Fibroblast of mammary gland (primary cell): ENCODE data around the gene SLC22A5.
A peak's percentile ranks its signal among the peaks of the same experiment; 100 is the strongest.

Source experiments
- DNase-seq: peaks from one replicate; pipeline ENCODE4 v3.0.0-alpha.2; 2010; ENCODE audit warnings: low read depth
- H3K4me3 ChIP-seq: 2 replicates; pipeline ENCODE4 v1.5.1; 2011; ENCODE audit warnings: low read depth, mild to moderate bottlenecking, low read length, moderate library complexity; ENCODE audit not compliant: control insufficient read depth
- TF ChIP-seq, protein P1 (sequence below): conservative IDR thresholded peaks from 2 replicates; pipeline ENCODE4 v1.5.1; 2011; ENCODE audit warnings: low read depth, low read length, inconsistent platforms; ENCODE audit not compliant: control insufficient read depth, insufficient read depth

The SLC22A5 gene

DNA sequence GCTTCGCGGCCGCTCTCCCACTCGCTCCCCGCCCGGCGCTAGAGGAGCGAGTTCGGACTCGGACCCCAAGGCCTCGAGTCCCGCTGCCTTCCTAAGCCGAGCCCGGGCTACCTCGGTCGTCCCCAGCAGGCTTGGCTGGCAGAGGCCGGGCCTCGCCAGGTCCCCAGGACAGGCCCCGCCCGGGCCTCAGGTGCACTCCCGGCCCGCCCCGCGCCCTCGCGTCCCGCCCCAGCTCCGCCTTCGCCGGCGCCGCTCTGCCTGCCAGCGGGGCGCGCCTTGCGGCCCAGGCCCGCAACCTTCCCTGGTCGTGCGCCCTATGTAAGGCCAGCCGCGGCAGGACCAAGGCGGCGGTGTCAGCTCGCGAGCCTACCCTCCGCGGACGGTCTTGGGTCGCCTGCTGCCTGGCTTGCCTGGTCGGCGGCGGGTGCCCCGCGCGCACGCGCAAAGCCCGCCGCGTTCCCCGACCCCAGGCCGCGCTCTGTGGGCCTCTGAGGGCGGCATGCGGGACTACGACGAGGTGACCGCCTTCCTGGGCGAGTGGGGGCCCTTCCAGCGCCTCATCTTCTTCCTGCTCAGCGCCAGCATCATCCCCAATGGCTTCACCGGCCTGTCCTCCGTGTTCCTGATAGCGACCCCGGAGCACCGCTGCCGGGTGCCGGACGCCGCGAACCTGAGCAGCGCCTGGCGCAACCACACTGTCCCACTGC is at the start of gene SLC22A5:
Gene SLC22A5, plus strand, starts transcription at position 237 of the 707 bp plus-strand sequence. Its CDS starts 263 bp downstream, at position 500.
- TF ChIP-seq, protein P1, sequence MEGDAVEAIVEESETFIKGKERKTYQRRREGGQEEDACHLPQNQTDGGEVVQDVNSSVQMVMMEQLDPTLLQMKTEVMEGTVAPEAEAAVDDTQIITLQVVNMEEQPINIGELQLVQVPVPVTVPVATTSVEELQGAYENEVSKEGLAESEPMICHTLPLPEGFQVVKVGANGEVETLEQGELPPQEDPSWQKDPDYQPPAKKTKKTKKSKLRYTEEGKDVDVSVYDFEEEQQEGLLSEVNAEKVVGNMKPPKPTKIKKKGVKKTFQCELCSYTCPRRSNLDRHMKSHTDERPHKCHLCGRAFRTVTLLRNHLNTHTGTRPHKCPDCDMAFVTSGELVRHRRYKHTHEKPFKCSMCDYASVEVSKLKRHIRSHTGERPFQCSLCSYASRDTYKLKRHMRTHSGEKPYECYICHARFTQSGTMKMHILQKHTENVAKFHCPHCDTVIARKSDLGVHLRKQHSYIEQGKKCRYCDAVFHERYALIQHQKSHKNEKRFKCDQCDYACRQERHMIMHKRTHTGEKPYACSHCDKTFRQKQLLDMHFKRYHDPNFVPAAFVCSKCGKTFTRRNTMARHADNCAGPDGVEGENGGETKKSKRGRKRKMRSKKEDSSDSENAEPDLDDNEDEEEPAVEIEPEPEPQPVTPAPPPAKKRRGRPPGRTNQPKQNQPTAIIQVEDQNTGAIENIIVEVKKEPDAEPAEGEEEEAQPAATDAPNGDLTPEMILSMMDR, result no peak
- no peak for DNase-seq
- H3K4me3 ChIP-seq, result peak within 1 kb of the TSS; percentile 57

DNA sequence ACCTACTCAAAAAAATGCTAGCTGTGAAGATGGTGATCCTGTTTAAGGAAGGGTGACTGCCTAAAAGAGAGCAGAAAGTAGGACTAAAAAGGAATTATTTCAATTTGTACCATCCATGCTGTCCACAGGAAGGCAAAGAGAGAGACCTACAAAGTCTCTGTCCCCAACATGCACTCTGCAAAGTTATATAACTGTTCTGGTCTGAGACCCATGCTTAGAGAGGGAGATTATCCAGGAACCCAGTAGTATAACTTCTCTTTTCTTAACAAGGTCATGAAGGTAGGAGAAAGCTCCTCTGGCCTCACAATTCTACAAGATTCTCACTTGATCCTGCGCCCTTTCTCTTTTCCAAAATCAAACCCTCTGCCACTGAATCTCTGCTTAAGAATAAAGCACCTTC is 49.5 kb upstream of the SLC22A5 start:
- DNase-seq, result no peak
- H3K4me3 ChIP-seq, result no peak overlapping the region
- TF ChIP-seq, protein P1, result no peak

DNA sequence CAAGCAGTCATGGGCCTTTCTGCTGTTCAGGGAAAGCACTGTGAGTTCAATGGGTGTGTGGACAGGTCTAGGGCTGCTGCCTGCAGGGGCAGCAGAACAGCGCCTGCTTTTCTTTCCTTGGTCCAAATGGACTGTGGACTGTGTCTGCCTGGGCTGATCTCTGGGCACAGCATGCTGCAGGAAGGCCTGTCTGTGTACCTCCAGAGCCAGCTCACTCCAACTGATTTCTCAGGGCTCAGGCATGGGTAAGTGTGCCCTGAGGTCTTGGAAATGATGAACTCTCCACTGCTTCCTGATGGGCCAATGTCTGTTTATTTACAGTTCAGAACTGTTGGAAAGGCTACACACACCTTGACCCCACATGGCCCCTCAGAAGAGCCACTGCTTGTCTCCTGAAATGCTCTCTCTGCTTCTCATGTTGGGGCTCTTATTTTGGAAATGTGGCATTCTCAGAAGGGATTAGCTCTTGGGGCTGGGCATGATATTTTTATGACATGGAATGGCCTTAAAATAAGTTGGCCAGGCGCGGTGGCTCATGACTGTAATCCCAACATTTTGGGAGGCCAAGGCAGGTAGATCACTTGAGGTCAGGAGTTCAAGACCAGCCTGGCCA is 48.3 kb upstream of the SLC22A5 start:
- H3K4me3 ChIP-seq, result no peak overlapping the region
- TF ChIP-seq, protein P1, result no peak
- DNase-seq, result no peak

DNA sequence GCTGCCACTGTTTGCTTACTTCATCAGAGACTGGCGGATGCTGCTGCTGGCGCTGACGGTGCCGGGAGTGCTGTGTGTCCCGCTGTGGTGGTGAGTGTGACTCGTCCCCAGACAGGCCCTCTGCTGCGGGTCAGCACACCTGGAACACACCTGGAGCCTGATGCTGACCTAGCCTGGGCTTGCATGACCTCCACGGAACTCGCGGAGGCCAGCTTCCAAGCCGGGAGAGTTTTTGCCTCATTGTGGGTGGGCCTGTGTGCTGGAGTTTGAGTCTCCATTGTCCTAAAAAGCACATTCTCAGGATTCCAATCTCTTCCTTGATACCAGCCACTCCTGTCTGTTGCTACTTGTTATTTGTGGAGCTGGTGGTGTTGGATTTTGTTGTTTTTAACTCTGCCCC is 47.2 kb upstream of the SLC22A5 start:
- no peak for DNase-seq
- TF ChIP-seq, protein P1, result no peak
- H3K4me3 ChIP-seq, result no peak overlapping the region

DNA sequence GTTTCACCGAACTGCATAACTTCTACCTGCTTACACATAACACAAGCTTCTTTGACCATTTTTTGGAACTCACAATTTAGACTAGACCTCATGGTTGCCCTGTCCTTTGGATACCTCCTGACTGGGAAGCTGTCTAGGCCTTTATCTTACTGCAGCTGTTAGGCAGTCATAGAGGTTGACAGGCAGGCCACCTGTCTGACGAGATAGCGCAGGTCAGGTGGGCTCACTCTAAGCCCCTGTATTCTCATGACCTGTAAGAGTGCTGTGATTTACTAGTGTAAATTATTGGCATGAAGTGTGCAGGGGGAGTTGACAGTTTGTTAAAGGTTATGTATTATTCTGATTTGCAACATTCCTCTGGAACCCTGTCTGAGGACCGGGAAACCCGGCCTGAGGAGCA is 46.3 kb upstream of the SLC22A5 start:
- TF ChIP-seq, protein P1, result no peak
- H3K4me3 ChIP-seq, result no peak overlapping the region
- DNase-seq, result no peak

DNA sequence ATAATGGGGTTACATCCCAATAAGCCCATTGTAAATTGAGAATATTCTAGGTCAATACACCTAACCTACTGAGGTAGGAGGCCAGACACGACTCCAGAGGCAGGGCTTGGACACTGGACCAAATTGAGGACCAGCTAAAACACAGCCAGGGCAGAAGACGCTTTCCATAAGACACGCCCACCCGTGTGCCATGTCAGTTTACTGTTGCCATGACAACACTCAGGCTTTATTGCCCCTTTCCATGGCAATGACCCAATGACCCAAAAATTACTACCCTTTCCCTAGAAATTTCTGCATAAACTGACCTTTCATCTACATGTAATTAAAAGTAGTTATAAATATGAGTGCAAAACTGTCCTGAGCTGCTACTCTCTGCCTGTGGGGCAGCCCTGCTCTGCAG is 43.8 kb upstream of the SLC22A5 start:
- TF ChIP-seq, protein P1, result no peak
- H3K4me3 ChIP-seq, result no peak overlapping the region
- DNase-seq, result no peak
